Fibroblast of the aortic adventitia (primary cell): ENCODE data around the gene CSNK1D. TPM values are rescaled to one million over a fixed set of nuclear protein-coding genes. Genes with fewer than 3 reads are reported as not detected.

Experiments used
- DNase-seq: peaks from one replicate; pipeline ENCODE4 v3.0.0-alpha.2; 2010; ENCODE audit warnings: low read depth
- H3K4me3 ChIP-seq: 2 replicates; pipeline ENCODE4 v1.5.1; 2011; ENCODE audit warnings: low read depth, mild to moderate bottlenecking, control low read depth, low read length, moderate library complexity
- total RNA-seq: library from RNA; depleted of rRNA; stranded (reverse); fragments of >200 nt; gene quantifications from 2 replicates; pipeline ENCODE4 v1.2.3, GENCODE V29; 2012; ENCODE audit warnings: low replicate concordance
- TF ChIP-seq, protein P1 (sequence below): IDR thresholded peaks from 2 replicates; pipeline ENCODE4 v1.5.1; 2011; ENCODE audit warnings: mild to moderate bottlenecking, low read length, control low read depth, inconsistent platforms; ENCODE audit not compliant: insufficient read depth

Gene CSNK1D
- total RNA-seq, 1 donor: 52.7 TPM

DNA sequence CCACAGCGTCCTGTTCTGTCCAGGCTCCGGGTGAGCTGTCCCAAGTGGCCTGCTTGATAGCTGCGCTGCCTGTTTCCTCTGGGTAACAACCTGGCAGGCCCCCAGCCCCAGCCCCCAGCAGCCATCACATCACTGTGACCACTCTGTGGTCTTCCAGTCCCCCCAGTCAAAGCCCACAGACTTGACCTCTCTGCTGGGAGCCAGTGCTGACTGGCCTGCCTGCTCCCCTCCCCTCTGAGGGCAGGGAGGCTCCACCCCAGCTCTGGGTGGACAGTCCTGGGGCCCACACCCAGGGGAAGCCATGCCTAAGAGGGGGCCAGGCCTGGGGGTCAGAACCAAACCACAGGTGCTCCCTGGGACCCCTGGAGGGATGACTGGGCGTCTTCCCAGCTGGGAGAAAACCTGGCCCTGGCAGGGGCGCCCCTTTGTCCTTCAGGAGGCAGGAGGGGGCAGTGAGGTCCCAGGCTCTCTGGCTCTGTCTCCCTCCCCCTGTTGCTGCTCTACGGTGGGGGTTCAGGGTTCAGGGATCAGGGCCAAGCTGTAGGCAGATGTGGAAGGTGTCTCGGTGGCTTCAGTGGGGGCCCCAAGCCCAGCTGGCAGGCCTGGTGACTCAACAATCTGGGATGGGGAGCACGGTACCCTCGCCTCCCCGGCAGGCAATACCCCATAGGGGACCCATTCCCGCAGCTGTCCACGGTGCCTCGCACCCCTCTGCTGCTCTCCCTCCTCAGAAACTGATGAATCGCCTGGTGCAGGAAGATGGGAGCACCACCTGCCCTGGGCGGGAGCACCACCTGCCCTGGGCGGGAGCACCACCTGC is 46.5 kb downstream of the CSNK1D start:
- H3K4me3 ChIP-seq: no peak overlapping the region
- DNase-seq: no peak
- TF ChIP-seq, protein P1, sequence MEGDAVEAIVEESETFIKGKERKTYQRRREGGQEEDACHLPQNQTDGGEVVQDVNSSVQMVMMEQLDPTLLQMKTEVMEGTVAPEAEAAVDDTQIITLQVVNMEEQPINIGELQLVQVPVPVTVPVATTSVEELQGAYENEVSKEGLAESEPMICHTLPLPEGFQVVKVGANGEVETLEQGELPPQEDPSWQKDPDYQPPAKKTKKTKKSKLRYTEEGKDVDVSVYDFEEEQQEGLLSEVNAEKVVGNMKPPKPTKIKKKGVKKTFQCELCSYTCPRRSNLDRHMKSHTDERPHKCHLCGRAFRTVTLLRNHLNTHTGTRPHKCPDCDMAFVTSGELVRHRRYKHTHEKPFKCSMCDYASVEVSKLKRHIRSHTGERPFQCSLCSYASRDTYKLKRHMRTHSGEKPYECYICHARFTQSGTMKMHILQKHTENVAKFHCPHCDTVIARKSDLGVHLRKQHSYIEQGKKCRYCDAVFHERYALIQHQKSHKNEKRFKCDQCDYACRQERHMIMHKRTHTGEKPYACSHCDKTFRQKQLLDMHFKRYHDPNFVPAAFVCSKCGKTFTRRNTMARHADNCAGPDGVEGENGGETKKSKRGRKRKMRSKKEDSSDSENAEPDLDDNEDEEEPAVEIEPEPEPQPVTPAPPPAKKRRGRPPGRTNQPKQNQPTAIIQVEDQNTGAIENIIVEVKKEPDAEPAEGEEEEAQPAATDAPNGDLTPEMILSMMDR: no peak

DNA sequence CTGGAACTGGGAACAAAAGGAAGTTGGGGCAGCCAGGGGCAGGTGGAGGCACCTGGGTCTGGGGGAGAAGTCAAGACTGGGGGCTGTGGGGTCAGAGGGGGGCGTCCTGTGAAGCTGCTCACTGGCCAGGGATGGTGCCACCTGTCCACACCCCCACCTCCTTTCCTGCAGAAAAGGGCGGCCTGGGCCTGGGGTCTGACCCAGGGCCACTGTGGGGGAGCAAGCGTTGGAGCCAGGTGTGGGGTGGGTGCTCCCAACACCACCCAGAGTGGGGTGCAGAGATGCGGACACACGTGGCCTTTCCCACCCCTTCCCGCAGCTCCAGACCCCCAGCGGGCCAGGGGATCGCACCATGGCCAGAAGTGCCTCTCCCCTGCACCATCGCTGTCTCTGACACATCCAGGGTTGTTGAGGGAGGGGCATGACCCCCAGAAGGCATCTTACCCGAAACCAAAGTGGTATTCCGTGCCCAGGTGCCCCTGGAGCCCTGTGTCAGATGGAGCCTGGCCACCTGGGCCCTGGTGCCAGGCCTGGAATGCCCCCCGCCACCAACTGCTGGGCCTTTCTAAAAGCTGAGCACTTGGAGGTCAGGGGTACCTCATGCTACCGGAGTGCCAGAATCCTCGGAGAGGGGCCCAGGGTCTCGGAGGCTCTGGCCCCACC is 47.2 kb downstream of the CSNK1D start:
- TF ChIP-seq, protein P1: no peak
- DNase-seq: no peak
- no peak overlapping the region for H3K4me3 ChIP-seq

DNA sequence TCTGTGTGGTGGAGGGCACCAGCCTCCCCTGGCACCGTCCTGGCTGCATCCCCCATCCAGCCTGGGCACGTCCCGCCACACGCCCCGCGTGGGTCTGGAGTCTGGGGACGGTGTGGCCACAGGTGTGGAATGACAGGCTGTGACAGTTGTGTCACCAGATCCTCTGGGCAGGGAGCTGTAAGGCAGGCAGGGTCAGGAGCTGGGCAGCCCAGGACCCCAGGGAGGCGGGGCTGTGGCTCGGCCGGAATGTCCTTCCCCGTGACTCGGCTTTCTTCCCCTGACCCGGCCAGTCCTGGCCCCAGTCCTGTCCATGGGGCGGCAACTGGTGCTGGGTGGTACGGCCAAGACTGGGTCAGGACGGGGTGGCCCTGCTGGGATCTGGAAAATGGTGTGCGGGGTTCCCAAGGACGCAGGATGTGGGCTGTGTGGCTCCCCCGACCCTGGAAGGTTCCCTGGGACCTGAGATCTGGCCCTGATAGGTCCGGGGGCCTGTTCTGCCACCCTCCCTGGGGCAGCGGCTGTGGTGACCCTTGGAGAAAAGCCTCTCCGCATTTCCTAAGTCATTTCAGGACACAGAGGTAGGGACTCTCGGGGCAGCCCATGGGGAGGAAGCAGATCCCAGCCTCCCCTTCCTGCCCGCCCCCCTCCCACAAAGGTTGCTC is 48.0 kb downstream of the CSNK1D start:
- no peak overlapping the region for H3K4me3 ChIP-seq
- TF ChIP-seq, protein P1: no peak
- DNase-seq: no peak

DNA sequence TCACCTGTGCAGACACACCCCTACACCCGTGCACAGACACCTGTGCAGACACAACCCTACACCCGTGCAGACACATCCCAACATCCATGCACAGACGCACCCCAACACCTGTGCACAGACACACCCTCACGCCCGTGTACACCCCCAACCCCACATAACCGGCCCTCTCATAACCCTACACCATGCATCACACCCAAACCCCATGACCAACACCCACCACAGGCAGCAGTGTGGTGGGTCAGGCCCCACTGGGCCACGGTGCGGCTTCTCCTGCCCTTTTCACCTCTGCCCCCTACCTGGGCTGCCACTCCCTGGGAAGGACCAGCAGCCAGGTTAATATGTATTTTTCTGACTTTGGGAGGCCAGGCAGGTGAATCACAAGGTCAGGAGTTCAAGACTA is 48.8 kb downstream of the CSNK1D start:
- DNase-seq: no peak
- no peak overlapping the region for H3K4me3 ChIP-seq
- TF ChIP-seq, protein P1: no peak

DNA sequence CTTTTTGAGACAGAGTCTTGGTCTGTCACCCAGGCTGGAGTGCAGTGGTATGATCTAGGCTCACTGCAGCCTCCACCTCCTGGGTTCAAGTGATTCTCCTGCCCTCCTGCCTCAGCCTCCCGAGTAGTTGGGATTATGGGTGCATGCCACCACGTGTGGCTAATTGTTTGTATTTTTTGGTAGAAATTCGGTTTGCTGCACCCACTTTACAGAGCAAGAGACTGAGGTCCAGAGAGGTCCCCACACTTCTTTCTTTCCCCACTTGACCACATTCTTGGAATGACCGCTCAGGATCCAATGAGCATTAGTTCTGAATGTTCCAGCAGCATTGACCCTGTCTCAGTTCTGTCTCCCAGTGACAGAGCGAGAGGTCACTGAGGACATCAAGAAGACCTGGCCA is 50.0 kb downstream of the CSNK1D start:
- DNase-seq: no peak
- H3K4me3 ChIP-seq: no peak overlapping the region
- TF ChIP-seq, protein P1: no peak

DNA sequence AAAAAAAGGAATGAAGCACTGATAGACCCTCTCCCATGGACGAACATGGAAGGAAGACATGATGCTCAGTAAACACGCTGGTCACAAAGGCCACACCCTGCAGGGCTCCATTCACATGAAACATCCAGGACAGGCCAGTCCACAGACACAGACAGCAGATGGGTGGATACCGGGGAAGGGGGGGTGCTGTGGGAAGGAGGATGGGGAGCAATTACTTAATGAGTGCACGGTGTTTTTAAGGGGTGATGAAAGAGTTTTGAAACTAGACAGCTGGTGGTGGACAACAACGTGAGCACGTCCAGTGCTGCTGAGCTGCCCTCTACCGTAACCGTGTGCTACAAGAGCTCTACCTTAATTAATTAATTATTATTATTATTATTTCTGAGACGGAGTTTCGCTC is 50.7 kb downstream of the CSNK1D start:
- DNase-seq: no peak
- H3K4me3 ChIP-seq: no peak overlapping the region
- TF ChIP-seq, protein P1: no peak
